HEK293 (cell line): ENCODE data around the gene ETV6.

Experiments used
- CTCF ChIA-PET: fragments of 350-600 bp; formaldehyde crosslinking; extraction: SDS; loops from one replicate; lab custom pipeline; 2021; ENCODE audit warnings: antibody characterized with exemption; lab: Yijun Ruan, JAX
- POLR2A ChIA-PET: fragments of 300-600 bp; formaldehyde crosslinking; extraction: SDS; loops from one replicate; lab custom pipeline; 2020; ENCODE audit warnings: antibody characterized with exemption, inconsistent platforms; lab: Yijun Ruan, JAX
- H3K27ac ChIP-seq: fragments of 200-500 bp; sonication (Bioruptor generic); 2 replicates; pipeline ENCODE4 v1.5.1; 2014; ENCODE audit warnings: low read depth, low read length, control low read depth, inconsistent platforms; ENCODE audit errors: extremely low read depth
- H3K36me3 ChIP-seq, 2 experiments: fragments of 200-500 bp in 1 of 2; sonication (Bioruptor generic) in 1 of 2; 1 replicate in 1 of 2; 2 replicates in 1 of 2; pipeline ENCODE4 v1.5.1; 2014 to 2017; ENCODE audit warnings: inconsistent platforms in 2 of 2, low read length in 2 of 2; ENCODE audit not compliant: control insufficient read depth in 2 of 2, insufficient read depth in 1 of 2
- H3K4me1 ChIP-seq: fragments of 200-500 bp; sonication (Bioruptor generic); 2 replicates; pipeline ENCODE4 v1.5.1; 2014; ENCODE audit warnings: mild to moderate bottlenecking, low read length, inconsistent platforms; ENCODE audit not compliant: control insufficient read depth, insufficient read depth
- H3K4me3 ChIP-seq: 2 replicates; pipeline ENCODE4 v1.5.1; 2011; ENCODE audit warnings: low read depth, mild to moderate bottlenecking, control low read depth, low read length, moderate library complexity
- H3K9me3 ChIP-seq: fragments of 200-500 bp; sonication (Bioruptor generic); 2 replicates; pipeline ENCODE4 v1.5.1; 2014; ENCODE audit warnings: low read depth, low read length, inconsistent platforms; ENCODE audit not compliant: control insufficient read depth, insufficient read depth
- AEBP2 ChIP-seq: fragments of 450-650 bp; formaldehyde crosslinking; IDR thresholded peaks from 2 replicates; pipeline ENCODE4 v1.5.1; 2016; ENCODE audit warnings: missing biosample characterization, missing genetic modification characterization, borderline replicate concordance
- EGR2 ChIP-seq: fragments of 450-650 bp; formaldehyde crosslinking; IDR thresholded peaks from 2 replicates; pipeline ENCODE4 v1.5.1; 2016; ENCODE audit warnings: low read depth, missing biosample characterization, missing genetic modification characterization
- KLF1 ChIP-seq: fragments of 450-650 bp; formaldehyde crosslinking; IDR thresholded peaks from 2 replicates; pipeline ENCODE4 v1.5.1; 2016; ENCODE audit warnings: missing biosample characterization, missing genetic modification characterization
- REPIN1 ChIP-seq: fragments of 450-650 bp; formaldehyde crosslinking; IDR thresholded peaks from 2 replicates; pipeline ENCODE4 v1.5.1; 2017; ENCODE audit warnings: missing biosample characterization, missing genetic modification characterization, low read depth
- SALL2 ChIP-seq: fragments of 450-650 bp; formaldehyde crosslinking; IDR thresholded peaks from 2 replicates; pipeline ENCODE4 v1.5.0; 2017; ENCODE audit warnings: missing biosample characterization, mild to moderate bottlenecking, missing genetic modification characterization, borderline replicate concordance
- SP2 ChIP-seq: fragments of 450-650 bp; formaldehyde crosslinking; IDR thresholded peaks from 2 replicates; pipeline ENCODE4 v1.5.1; 2016; ENCODE audit warnings: missing biosample characterization, missing genetic modification characterization
- ZNF146 ChIP-seq: fragments of 450-650 bp; formaldehyde crosslinking; IDR thresholded peaks from 2 replicates; pipeline ENCODE4 v1.5.1; 2016; ENCODE audit warnings: missing biosample characterization, missing genetic modification characterization
- ZNF157 ChIP-seq: fragments of 450-650 bp; formaldehyde crosslinking; IDR thresholded peaks from 2 replicates; pipeline ENCODE4 v1.5.1; 2016; ENCODE audit warnings: missing biosample characterization, missing genetic modification characterization
- ZNF248 ChIP-seq: fragments of 450-650 bp; formaldehyde crosslinking; IDR thresholded peaks from 2 replicates; pipeline ENCODE4 v1.5.1; 2017; ENCODE audit warnings: missing biosample characterization, missing genetic modification characterization
- ZNF362 ChIP-seq: fragments of 450-650 bp; formaldehyde crosslinking; IDR thresholded peaks from 2 replicates; pipeline ENCODE4 v1.5.1; 2016; ENCODE audit warnings: missing biosample characterization, missing genetic modification characterization
- ZNF610 ChIP-seq: fragments of 450-650 bp; formaldehyde crosslinking; IDR thresholded peaks from 2 replicates; pipeline ENCODE4 v1.5.1; 2016; ENCODE audit warnings: missing biosample characterization, missing genetic modification characterization, borderline replicate concordance
- ZNF624 ChIP-seq: fragments of 450-650 bp; formaldehyde crosslinking; IDR thresholded peaks from 2 replicates; pipeline ENCODE4 v1.5.1; 2017; ENCODE audit warnings: missing biosample characterization, missing genetic modification characterization
- ZNF626 ChIP-seq: fragments of 450-650 bp; sonication (Bioruptor Pico); formaldehyde crosslinking; IDR thresholded peaks from 2 replicates; pipeline ENCODE4 v1.5.1; 2018; ENCODE audit warnings: missing biosample characterization, missing genetic modification characterization, inconsistent platforms
- ZNF658 ChIP-seq: fragments of 450-650 bp; formaldehyde crosslinking; IDR thresholded peaks from 2 replicates; pipeline ENCODE4; 2016; ENCODE audit warnings: missing biosample characterization, missing genetic modification characterization
- ZNF747 ChIP-seq: fragments of 450-650 bp; formaldehyde crosslinking; IDR thresholded peaks from 2 replicates; pipeline ENCODE4 v1.5.1; 2016; ENCODE audit warnings: missing biosample characterization, missing genetic modification characterization
- ZNF768 ChIP-seq: fragments of 450-650 bp; formaldehyde crosslinking; IDR thresholded peaks from 2 replicates; pipeline ENCODE4 v1.5.1; 2018; ENCODE audit warnings: missing biosample characterization, mild to moderate bottlenecking, missing genetic modification characterization
- TF ChIP-seq, protein P1 (sequence below): fragments of 450-650 bp; formaldehyde crosslinking; IDR thresholded peaks from 2 replicates; pipeline ENCODE4 v1.5.1; 2016; ENCODE audit warnings: missing biosample characterization, missing genetic modification characterization
- TF ChIP-seq, protein P2 (sequence below): fragments of 450-650 bp; formaldehyde crosslinking; IDR thresholded peaks from 2 replicates; pipeline ENCODE4 v1.5.1; 2016; ENCODE audit warnings: missing biosample characterization, missing genetic modification characterization
- TF ChIP-seq, protein P3 (sequence below): fragments of 450-650 bp; formaldehyde crosslinking; IDR thresholded peaks from 2 replicates; pipeline ENCODE4 v1.5.1; 2016; ENCODE audit warnings: missing biosample characterization, missing genetic modification characterization, low read depth
- TF ChIP-seq, protein P4 (sequence below): fragments of 450-650 bp; formaldehyde crosslinking; IDR thresholded peaks from 2 replicates; pipeline ENCODE4 v1.5.1; 2016; ENCODE audit warnings: missing biosample characterization, missing genetic modification characterization
- TF ChIP-seq, protein P5 (sequence below): fragments of 450-650 bp; formaldehyde crosslinking; IDR thresholded peaks from 2 replicates; pipeline ENCODE4 v1.5.1; 2016; ENCODE audit warnings: missing biosample characterization, missing genetic modification characterization
- TF ChIP-seq, protein P6 (sequence below): fragments of 450-650 bp; formaldehyde crosslinking; IDR thresholded peaks from 2 replicates; pipeline ENCODE4 v1.5.1; 2016; ENCODE audit warnings: missing biosample characterization, missing genetic modification characterization, low read depth

The ETV6 gene

DNA sequence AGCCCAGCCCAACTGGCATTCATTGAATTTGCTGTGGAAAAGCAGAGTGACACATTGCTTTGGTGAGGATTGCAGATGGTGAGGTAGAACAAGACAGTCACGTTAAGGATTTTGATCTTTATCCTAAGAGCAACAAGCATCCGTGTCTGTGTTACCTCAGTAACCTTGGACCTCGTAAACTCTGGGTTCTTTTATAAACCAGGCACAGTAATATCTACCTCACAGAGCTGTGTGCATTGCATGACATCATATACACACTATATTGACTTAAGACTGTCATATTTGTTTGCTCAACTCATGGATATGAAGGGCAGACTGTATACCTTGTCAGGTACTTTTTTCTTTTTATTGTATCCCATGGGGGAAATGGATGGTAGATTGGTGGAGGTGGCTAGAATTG is 156.2 kb downstream of the ETV6 start:
- H3K27ac ChIP-seq: no peak overlapping the region
- H3K36me3 ChIP-seq: no peaks in the 10 kb centered on the region
- TF ChIP-seq EGR2 (no peak), ZNF610 (no peak), ZNF624 (tag by site-specific recombination) (no peak), ZNF362 (tag by site-specific recombination) (no peak), ZNF747 (tag by site-specific recombination) (no peak), ZNF248 (tag by site-specific recombination) (no peak), KLF1 (tag by site-specific recombination) (no peak), ZNF146 (tag by site-specific recombination) (no peak), REPIN1 (no peak), AEBP2 (tag by site-specific recombination) (no peak)
- TF ChIP-seq, protein P1, sequence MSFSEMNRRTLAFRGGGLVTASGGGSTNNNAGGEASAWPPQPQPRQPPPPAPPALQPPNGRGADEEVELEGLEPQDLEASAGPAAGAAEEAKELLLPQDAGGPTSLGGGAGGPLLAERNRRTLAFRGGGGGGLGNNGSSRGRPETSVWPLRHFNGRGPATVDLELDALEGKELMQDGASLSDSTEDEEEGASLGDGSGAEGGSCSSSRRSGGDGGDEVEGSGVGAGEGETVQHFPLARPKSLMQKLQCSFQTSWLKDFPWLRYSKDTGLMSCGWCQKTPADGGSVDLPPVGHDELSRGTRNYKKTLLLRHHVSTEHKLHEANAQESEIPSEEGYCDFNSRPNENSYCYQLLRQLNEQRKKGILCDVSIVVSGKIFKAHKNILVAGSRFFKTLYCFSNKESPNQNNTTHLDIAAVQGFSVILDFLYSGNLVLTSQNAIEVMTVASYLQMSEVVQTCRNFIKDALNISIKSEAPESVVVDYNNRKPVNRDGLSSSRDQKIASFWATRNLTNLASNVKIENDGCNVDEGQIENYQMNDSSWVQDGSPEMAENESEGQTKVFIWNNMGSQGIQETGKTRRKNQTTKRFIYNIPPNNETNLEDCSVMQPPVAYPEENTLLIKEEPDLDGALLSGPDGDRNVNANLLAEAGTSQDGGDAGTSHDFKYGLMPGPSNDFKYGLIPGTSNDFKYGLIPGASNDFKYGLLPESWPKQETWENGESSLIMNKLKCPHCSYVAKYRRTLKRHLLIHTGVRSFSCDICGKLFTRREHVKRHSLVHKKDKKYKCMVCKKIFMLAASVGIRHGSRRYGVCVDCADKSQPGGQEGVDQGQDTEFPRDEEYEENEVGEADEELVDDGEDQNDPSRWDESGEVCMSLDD: no peak
- TF ChIP-seq, protein P2, sequence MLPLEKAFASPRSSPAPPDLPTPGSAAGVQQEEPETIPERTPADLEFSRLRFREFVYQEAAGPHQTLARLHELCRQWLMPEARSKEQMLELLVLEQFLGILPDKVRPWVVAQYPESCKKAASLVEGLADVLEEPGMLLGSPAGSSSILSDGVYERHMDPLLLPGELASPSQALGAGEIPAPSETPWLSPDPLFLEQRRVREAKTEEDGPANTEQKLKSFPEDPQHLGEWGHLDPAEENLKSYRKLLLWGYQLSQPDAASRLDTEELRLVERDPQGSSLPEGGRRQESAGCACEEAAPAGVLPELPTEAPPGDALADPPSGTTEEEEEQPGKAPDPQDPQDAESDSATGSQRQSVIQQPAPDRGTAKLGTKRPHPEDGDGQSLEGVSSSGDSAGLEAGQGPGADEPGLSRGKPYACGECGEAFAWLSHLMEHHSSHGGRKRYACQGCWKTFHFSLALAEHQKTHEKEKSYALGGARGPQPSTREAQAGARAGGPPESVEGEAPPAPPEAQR (tag by site-specific recombination): no peak
- TF ChIP-seq, protein P3, sequence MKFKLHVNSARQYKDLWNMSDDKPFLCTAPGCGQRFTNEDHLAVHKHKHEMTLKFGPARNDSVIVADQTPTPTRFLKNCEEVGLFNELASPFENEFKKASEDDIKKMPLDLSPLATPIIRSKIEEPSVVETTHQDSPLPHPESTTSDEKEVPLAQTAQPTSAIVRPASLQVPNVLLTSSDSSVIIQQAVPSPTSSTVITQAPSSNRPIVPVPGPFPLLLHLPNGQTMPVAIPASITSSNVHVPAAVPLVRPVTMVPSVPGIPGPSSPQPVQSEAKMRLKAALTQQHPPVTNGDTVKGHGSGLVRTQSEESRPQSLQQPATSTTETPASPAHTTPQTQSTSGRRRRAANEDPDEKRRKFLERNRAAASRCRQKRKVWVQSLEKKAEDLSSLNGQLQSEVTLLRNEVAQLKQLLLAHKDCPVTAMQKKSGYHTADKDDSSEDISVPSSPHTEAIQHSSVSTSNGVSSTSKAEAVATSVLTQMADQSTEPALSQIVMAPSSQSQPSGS (tag by site-specific recombination): no peak; the same call in 1 of the 2 replicates
- H3K4me1 ChIP-seq: no peaks in the 10 kb centered on the region
- H3K4me3 ChIP-seq: no peak overlapping the region
- CTCF ChIA-PET: interaction anchor here (0.6 to 1.1 kb wide), 2 partner anchors 156 to 1664 kb away, joined by 3 read pairs; partner anchors contain the start of gene ETV6
- POLR2A ChIA-PET: no interaction called here
- H3K9me3 ChIP-seq: no peaks in the 10 kb centered on the region

GRCh38 chr12:11807458-11807857 is 158.0 kb downstream of the ETV6 start:
- ChIA-PET POLR2A (no interaction called here), CTCF (no interaction called here)
- no peaks in the 10 kb centered on the region for H3K9me3 ChIP-seq
- no peaks in the 10 kb centered on the region for H3K36me3 ChIP-seq
- no peak overlapping the region for H3K4me3 ChIP-seq
- no peak overlapping the region for H3K27ac ChIP-seq
- H3K4me1 ChIP-seq: no peaks in the 10 kb centered on the region
- TF ChIP-seq, protein P4, sequence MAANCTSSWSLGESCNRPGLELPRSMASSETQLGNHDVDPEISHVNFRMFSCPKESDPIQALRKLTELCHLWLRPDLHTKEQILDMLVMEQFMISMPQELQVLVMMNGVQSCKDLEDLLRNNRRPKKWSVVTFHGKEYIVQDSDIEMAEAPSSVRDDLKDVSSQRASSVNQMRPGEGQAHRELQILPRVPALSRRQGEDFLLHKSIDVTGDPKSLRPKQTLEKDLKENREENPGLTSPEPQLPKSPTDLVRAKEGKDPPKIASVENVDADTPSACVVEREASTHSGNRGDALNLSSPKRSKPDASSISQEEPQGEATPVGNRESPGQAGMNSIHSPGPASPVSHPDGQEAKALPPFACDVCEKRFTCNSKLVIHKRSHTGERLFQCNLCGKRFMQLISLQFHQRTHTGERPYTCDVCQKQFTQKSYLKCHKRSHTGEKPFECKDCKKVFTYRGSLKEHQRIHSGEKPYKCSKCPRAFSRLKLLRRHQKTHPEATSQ (tag by site-specific recombination): no peak
- TF ChIP-seq, protein P5, sequence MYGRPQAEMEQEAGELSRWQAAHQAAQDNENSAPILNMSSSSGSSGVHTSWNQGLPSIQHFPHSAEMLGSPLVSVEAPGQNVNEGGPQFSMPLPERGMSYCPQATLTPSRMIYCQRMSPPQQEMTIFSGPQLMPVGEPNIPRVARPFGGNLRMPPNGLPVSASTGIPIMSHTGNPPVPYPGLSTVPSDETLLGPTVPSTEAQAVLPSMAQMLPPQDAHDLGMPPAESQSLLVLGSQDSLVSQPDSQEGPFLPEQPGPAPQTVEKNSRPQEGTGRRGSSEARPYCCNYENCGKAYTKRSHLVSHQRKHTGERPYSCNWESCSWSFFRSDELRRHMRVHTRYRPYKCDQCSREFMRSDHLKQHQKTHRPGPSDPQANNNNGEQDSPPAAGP (tag by site-specific recombination): no peak
- TF ChIP-seq SP2 (tag by site-specific recombination) (no peak), ZNF157 (tag by site-specific recombination) (no peak), ZNF626 (tag by site-specific recombination) (no peak), SALL2 (tag by site-specific recombination) (no peak), ZNF768 (tag by site-specific recombination) (no peak), ZNF658 (no peak)
- TF ChIP-seq, protein P6, sequence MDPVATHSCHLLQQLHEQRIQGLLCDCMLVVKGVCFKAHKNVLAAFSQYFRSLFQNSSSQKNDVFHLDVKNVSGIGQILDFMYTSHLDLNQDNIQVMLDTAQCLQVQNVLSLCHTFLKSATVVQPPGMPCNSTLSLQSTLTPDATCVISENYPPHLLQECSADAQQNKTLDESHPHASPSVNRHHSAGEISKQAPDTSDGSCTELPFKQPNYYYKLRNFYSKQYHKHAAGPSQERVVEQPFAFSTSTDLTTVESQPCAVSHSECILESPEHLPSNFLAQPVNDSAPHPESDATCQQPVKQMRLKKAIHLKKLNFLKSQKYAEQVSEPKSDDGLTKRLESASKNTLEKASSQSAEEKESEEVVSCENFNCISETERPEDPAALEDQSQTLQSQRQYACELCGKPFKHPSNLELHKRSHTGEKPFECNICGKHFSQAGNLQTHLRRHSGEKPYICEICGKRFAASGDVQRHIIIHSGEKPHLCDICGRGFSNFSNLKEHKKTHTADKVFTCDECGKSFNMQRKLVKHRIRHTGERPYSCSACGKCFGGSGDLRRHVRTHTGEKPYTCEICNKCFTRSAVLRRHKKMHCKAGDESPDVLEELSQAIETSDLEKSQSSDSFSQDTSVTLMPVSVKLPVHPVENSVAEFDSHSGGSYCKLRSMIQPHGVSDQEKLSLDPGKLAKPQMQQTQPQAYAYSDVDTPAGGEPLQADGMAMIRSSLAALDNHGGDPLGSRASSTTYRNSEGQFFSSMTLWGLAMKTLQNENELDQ (tag by site-specific recombination): no peak
